ENCODE results near the gene DNAH17. TPM values are rescaled to one million over a fixed set of nuclear protein-coding genes. Genes with fewer than 3 reads are reported as not detected.

The DNAH17 gene
- total and polyA plus RNA-seq, 2 of the 8 experiments (the other 6 are each of a cell fraction or from before 2014, with no cell fraction given), result 0.14 to 0.67 TPM

DNA sequence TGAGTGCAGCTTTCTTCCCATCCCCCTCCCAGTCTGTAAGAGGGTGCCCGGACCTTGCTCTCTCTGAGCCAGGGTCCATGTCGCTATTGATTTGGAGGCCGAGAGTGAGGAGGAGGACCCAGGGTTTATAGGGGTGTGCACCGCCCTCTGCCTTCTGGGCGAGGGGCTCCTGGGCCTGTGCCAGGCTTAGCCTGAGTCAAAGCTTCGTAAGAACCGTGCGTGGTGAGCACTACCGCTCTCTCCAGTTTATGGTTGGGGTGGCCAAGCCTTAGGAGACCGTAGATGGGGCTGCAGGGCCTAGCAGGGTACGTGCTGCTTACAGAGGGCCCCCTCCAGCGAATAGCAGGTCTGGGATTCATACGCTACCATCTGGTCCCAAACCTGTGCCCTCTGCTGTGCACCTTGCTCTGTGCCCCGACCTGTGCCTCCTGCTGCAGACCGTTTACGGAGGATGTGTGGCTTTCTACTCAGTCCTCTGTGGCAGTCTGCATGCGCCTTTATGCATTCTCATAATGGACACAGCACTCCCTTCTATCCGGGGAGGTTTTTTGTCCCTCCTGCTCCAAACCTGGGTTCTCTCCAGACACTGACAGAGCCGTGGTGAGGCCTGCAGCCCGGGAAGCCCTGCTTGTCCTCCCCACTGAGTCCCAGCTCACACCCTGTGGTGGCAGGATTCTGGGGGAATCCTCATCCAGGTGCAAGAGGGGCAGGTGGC is 144.0 kb downstream of the DNAH17 start:
- no peak overlapping the region for H2BK15ac ChIP-seq (ENCODE audit: low read length)
- no peaks in the 10 kb centered on the region for H3K79me1 ChIP-seq (ENCODE audit: low read depth, low read length)
- H3K4me1 ChIP-seq (replicated peaks in 1 of 4; ENCODE audit: control insufficient read depth in 3 of 4, insufficient read depth in 4 of 4, low read length in 3 of 4), result peaks cover 0 to 33% (median 20%) of the 10 kb centered on the region in 4 experiments; a peak in 6 of 7 replicates
- H2AK5ac ChIP-seq (ENCODE audit: low read depth, low read length), result no peak overlapping the region
- ChIA-PET POLR2A (ENCODE audit: partially characterized antibody) (interaction anchor here (0.6 to 1.3 kb wide), 3 partner anchors 11 to 124 kb away, joined by 3 to 4 read pairs (median 4); no protein-coding TSS in a partner anchor), CTCF (ENCODE audit: partially characterized antibody) (interaction anchor here (1.6 to 2.2 kb wide), 3 partner anchors 10 to 32 kb away, joined by 3 to 14 read pairs (median 5); no protein-coding TSS in a partner anchor)
- peaks cover 0 to 7% (median 2%) of the 10 kb centered on the region in 4 experiments; a peak in 2 of 8 replicates for H3K36me3 ChIP-seq (ENCODE audit: control insufficient read depth in 2 of 4, insufficient read depth in 4 of 4, low read length in 3 of 4)
- H3K27ac ChIP-seq (ENCODE audit: low read depth, low read length), result no peak overlapping the region
- no peak overlapping the region; the same call in none of the 2 replicates for H3K18ac ChIP-seq (ENCODE audit: extremely low read depth, low read length)
- no peak overlapping the region for H3K14ac ChIP-seq (ENCODE audit: insufficient read length)
- no peak for FAIRE-seq
- no peak overlapping the region for H2BK5ac ChIP-seq (ENCODE audit: low read depth, low read length)
- H4K20me1 ChIP-seq (replicated peaks in 1 of 2; ENCODE audit: control insufficient read depth in 1 of 2, insufficient read depth in 2 of 2, low read length in 2 of 2), result no peaks in the 10 kb centered on the region
- no peaks in the 10 kb centered on the region for H3K79me2 ChIP-seq (ENCODE audit: control insufficient read depth in 1 of 2, insufficient read depth in 2 of 2, low read length in 2 of 2)
- 84% methylated on average over 19 of the region's 20 CpGs; no CpG with 5 or more reads in 1 of the 2 experiments for WGBS, 2 experiments (ENCODE audit: extremely low coverage in 1 of 2, insufficient coverage in 1 of 2, insufficient read length in 1 of 2, insufficient replicate concordance in 2 of 2, low coverage in 1 of 2, low lambda C conversion rate in 2 of 2, missing lambda C conversion rate in 1 of 2)
- no peak overlapping the region for H2BK120ac ChIP-seq (replicated peaks; ENCODE audit: low read depth, low read length)
- no peak for DNase-seq (ENCODE audit: low read depth in 1 of 2, low spot score in 2 of 2)
- no peak overlapping the region for H3K56ac ChIP-seq (replicated peaks; ENCODE audit: insufficient read length, low read depth, low read length)
- no peaks in the 10 kb centered on the region for H3K23me2 ChIP-seq (ENCODE audit: low read depth, low read length)
- H3K4ac ChIP-seq (replicated peaks; ENCODE audit: insufficient read length, low read depth, low read length), result peak overlapping the region; percentile 15
- no peak overlapping the region for H2AFZ ChIP-seq (ENCODE audit: low read length)
- no peak for TF ChIP-seq TEAD4 (IDR thresholded peaks at IDR 0.05; ENCODE audit: low read depth, low read length)
- TF ChIP-seq SIX5 (IDR thresholded peaks at IDR 0.05; ENCODE audit: low read depth, low read length), result no peak
- TF ChIP-seq POLR2A (IDR thresholded peaks at IDR 0.05; ENCODE audit: control extremely low read depth in 1 of 2, low read depth in 2 of 2, low read length in 2 of 2), result 0 out of 3 replicates have a peak, but pooled peaks of 1 of the 2 experiments have one; percentile 7
- no peak for TF ChIP-seq ASH2L (IDR thresholded peaks at IDR 0.05; ENCODE audit: low read length)
- no peak overlapping the region for H4K91ac ChIP-seq (replicated peaks; ENCODE audit: insufficient read length, low read length)
- H3K9ac ChIP-seq (replicated peaks in 1 of 4; ENCODE audit: extremely low read depth in 1 of 4, low read depth in 3 of 4, low read length in 3 of 4), result no peak overlapping the region
- no peaks in the 10 kb centered on the region for H3K27me3 ChIP-seq (replicated peaks in 1 of 4; ENCODE audit: control insufficient read depth in 3 of 4, extremely low read depth in 1 of 4, insufficient read depth in 3 of 4, low read length in 3 of 4)
- H3K4me3 ChIP-seq (ENCODE audit: extremely low read depth in 1 of 4, insufficient read depth in 2 of 4, low read depth in 3 of 4, low read length in 4 of 4), result no peak overlapping the region
- no peak overlapping the region for H4K5ac ChIP-seq (ENCODE audit: insufficient read length, low read depth, low read length)
- H3K9me3 ChIP-seq (ENCODE audit: insufficient read depth in 2 of 2, low read depth in 1 of 2, low read length in 1 of 2), result no peaks in the 10 kb centered on the region
- H3K23ac ChIP-seq (ENCODE audit: insufficient read length), result no peak overlapping the region
- no peak overlapping the region for H3K4me2 ChIP-seq (ENCODE audit: insufficient read depth in 1 of 2, low read depth in 2 of 2, low read length in 2 of 2)
- H2BK20ac ChIP-seq (ENCODE audit: low read length), result no peak overlapping the region
- peak overlapping the region; percentile 72; the same call in 1 of the 2 replicates for H4K8ac ChIP-seq (ENCODE audit: extremely low read depth, insufficient read depth, low read length)
- 0 out of 2 replicates have a peak overlapping the region, but pooled peaks have one; percentile 22 for H2BK12ac ChIP-seq (ENCODE audit: low read depth, low read length)
